MCF 10A (cell line): ENCODE measurements around the gene CRACR2B. TPM values are rescaled to one million over a fixed set of nuclear protein-coding genes. Genes with fewer than 3 reads are reported as not detected.

ENCODE experiments used
- BruUV-seq: library from RNA; stranded (reverse); fragments of 400-500 nt; replicated peaks from 2 replicates; lab custom pipeline; 2021; lab: Mats Ljungman, UMichigan
- CTCF ChIA-PET: fragments of 300-600 bp; sonication (Branson Sonifier 250); formaldehyde crosslinking; extraction: SDS; loops from one replicate; lab custom pipeline; 2021; ENCODE audit warnings: antibody characterized with exemption, inconsistent platforms; lab: Yijun Ruan, JAX
- POLR2A ChIA-PET: fragments of 300-600, 350-650 bp; sonication (Branson Sonifier 250); formaldehyde crosslinking; extraction: SDS; loops from one replicate; lab custom pipeline; 2020; ENCODE audit warnings: antibody characterized with exemption, inconsistent platforms; lab: Yijun Ruan, JAX
- DNase-seq: peaks from one replicate; pipeline ENCODE4 v3.0.0-alpha.2; 2018; ENCODE audit not compliant: unreplicated experiment
- H3K27ac Mint-ChIP-seq: one replicate; pipeline ENCODE4 v1.8.0; 2022; ENCODE audit warnings: mild to moderate bottlenecking, low read depth, mixed read lengths; ENCODE audit not compliant: unreplicated experiment
- H3K27me3 Mint-ChIP-seq: one replicate; pipeline ENCODE4 v1.8.0; 2022; ENCODE audit warnings: mixed read lengths; ENCODE audit not compliant: insufficient read depth, unreplicated experiment
- H3K36me3 Mint-ChIP-seq: one replicate; pipeline ENCODE4 v1.8.0; 2022; ENCODE audit warnings: mild to moderate bottlenecking, moderate library complexity, mixed read lengths; ENCODE audit not compliant: insufficient read depth, unreplicated experiment
- H3K4me1 Mint-ChIP-seq: one replicate; pipeline ENCODE4 v1.8.0; 2022; ENCODE audit warnings: mixed read lengths; ENCODE audit not compliant: insufficient read depth, unreplicated experiment
- H3K4me3 Mint-ChIP-seq: one replicate; pipeline ENCODE4 v1.8.0; 2022; ENCODE audit warnings: mild to moderate bottlenecking, moderate library complexity, mixed read lengths; ENCODE audit not compliant: unreplicated experiment
- H3K9me3 Mint-ChIP-seq: one replicate; pipeline ENCODE4 v1.8.0; 2022; ENCODE audit warnings: mixed read lengths; ENCODE audit not compliant: unreplicated experiment
- intact Hi-C: fragments of 100-400 bp; cut with micrococcal nuclease; formaldehyde crosslinking; loops from 2 replicates; pipeline ENCODE4 v1.14.1; 2022
- total RNA-seq: library from RNA; stranded (reverse); gene quantifications from 2 replicates; pipeline ENCODE4 v1.2.3, GENCODE V29; 2022
- TF ChIP-seq, protein P1 (sequence below): fragments of 200-600 bp; IDR thresholded peaks from one replicate; pipeline ENCODE4 v1.8.0; 2022; ENCODE audit warnings: antibody characterized with exemption, mild to moderate bottlenecking; ENCODE audit not compliant: unreplicated experiment

The CRACR2B gene
- total RNA-seq, 1 experiment from 2014 or later, result 1.2 TPM

- DNase-seq, result no peak
- Mint-ChIP-seq H3K27ac (no peak overlapping the region), H3K9me3 (no peaks in the 10 kb centered on the region), H3K27me3 (no peaks in the 10 kb centered on the region), H3K4me3 (no peak overlapping the region), H3K4me1 (no peaks in the 10 kb centered on the region), H3K36me3 (peaks cover 20% of the 10 kb centered on the region)
- TF ChIP-seq, protein P1, sequence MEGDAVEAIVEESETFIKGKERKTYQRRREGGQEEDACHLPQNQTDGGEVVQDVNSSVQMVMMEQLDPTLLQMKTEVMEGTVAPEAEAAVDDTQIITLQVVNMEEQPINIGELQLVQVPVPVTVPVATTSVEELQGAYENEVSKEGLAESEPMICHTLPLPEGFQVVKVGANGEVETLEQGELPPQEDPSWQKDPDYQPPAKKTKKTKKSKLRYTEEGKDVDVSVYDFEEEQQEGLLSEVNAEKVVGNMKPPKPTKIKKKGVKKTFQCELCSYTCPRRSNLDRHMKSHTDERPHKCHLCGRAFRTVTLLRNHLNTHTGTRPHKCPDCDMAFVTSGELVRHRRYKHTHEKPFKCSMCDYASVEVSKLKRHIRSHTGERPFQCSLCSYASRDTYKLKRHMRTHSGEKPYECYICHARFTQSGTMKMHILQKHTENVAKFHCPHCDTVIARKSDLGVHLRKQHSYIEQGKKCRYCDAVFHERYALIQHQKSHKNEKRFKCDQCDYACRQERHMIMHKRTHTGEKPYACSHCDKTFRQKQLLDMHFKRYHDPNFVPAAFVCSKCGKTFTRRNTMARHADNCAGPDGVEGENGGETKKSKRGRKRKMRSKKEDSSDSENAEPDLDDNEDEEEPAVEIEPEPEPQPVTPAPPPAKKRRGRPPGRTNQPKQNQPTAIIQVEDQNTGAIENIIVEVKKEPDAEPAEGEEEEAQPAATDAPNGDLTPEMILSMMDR, result no peak
- intact Hi-C loops, result no loop called here
- ChIA-PET CTCF (no interaction called here), POLR2A (no interaction called here)
- BruUV-seq, result no TSS peak
These were observed 26.1 kb downstream of the CRACR2B start for GRCh38 chr11:853682-854448.

- no TSS peak for BruUV-seq
- POLR2A ChIA-PET, result no interaction called here
- Mint-ChIP-seq H3K27me3 (no peaks in the 10 kb centered on the region), H3K27ac (no peak overlapping the region), H3K36me3 (peaks cover 19% of the 10 kb centered on the region), H3K9me3 (no peaks in the 10 kb centered on the region), H3K4me3 (no peak overlapping the region), H3K4me1 (no peaks in the 10 kb centered on the region)
- no peak for DNase-seq
- TF ChIP-seq, protein P1, result no peak
- CTCF ChIA-PET, result no interaction called here
- intact Hi-C loops, result no loop called here
These were observed 27.0 kb downstream of the CRACR2B start for GRCh38 chr11:854601-855329.

DNA sequence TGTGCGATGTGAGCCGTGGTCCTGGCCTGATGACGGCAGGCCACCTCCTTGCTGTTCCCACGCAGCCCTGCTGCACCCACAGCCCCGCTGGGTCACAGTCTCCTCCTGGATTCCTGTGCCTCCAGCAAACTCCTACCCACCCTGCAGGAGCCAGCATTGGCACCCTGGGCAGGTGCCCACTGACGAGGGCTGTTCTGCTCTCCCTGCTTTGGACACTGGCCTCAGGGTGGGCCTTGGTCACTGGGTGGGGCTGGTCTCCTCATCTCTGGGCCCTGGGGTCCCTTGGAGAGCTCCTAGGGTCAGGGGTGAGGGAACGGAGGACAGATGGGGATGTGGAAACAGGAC, 27.6 kb downstream of the CRACR2B start:
- Mint-ChIP-seq H3K4me3 (no peak overlapping the region), H3K4me1 (no peaks in the 10 kb centered on the region), H3K9me3 (no peaks in the 10 kb centered on the region), H3K27me3 (no peaks in the 10 kb centered on the region), H3K27ac (no peak overlapping the region), H3K36me3 (peaks cover 14% of the 10 kb centered on the region)
- ChIA-PET CTCF (no interaction called here), POLR2A (no interaction called here)
- intact Hi-C loops, result no loop called here
- BruUV-seq, result no TSS peak
- TF ChIP-seq, protein P1, result no peak
- DNase-seq, result no peak

GRCh38 chr11:855796-856195, 28.1 kb downstream of the CRACR2B start:
- H3K4me3 Mint-ChIP-seq, result no peak overlapping the region
- BruUV-seq, result no TSS peak
- H3K4me1 Mint-ChIP-seq, result no peaks in the 10 kb centered on the region
- intact Hi-C loops, result no loop called here
- no peak overlapping the region for H3K27ac Mint-ChIP-seq
- H3K36me3 Mint-ChIP-seq, result peaks cover 12% of the 10 kb centered on the region
- H3K9me3 Mint-ChIP-seq, result no peaks in the 10 kb centered on the region
- DNase-seq, result no peak
- no peaks in the 10 kb centered on the region for H3K27me3 Mint-ChIP-seq
- ChIA-PET POLR2A (interaction anchor here (1.4 kb wide), 1 partner anchor 8 kb away, joined by 4 read pairs; no protein-coding TSS in a partner anchor), CTCF (interaction anchor here (1.3 kb wide), 1 partner anchor 8 kb away, joined by 4 read pairs; no protein-coding TSS in a partner anchor)
- TF ChIP-seq, protein P1, result no peak
